Adrenal gland (tissue), 5 donors: Measurements from ENCODE around the gene POLR3F.

Source experiments
- CTCF ChIP-seq, 6 experiments: fragments of 450-650 bp in 4 of 6; fragments of 200-600 bp in 2 of 6; sonication (generic) in 1 of 6; IDR thresholded peaks; 1 replicate in 5 of 6; 2 replicates in 1 of 6; pipeline versions ENCODE4 v1.5.1 to v1.8.0; 2016 to 2021; ENCODE audit warnings: antibody characterized with exemption in 6 of 6, mild to moderate bottlenecking in 2 of 6, moderate library complexity in 1 of 6
- POLR2A ChIP-seq, 2 donors: fragments of 450-650 bp; IDR thresholded peaks; one replicate each; pipeline ENCODE4 v1.6.1; 2017; ENCODE audit warnings: antibody characterized with exemption in 2 of 2, mild to moderate bottlenecking in 2 of 2, moderate library complexity in 1 of 2
- donor health status: DM: no; HTN: no; CAD: no.

GRCh38 chr20:18527339-18527738 lies 60.1 kb downstream of the POLR3F start:
- TF ChIP-seq CTCF (IDR thresholded peaks at IDR 0.05) = no peak
- no peak for TF ChIP-seq POLR2A (IDR thresholded peaks at IDR 0.05)
